ENCODE data around the gene FSIP1. TPM values are rescaled to one million over a fixed set of nuclear protein-coding genes. Genes with fewer than 3 reads are reported as not detected.

The FSIP1 gene
- total and polyA plus RNA-seq, 9 of the 15 experiments (the other 6 are each of a cell fraction or from before 2014, with no cell fraction given): 0.07 to 0.51 (median 0.29) TPM

GRCh38 chr15:39752246-39752645 lies 30.4 kb downstream of the FSIP1 start:
- Histone ChIP-seq H3K27me3 (ENCODE audit: control insufficient read depth in 2 of 2, insufficient read depth in 2 of 2, low read length in 2 of 2) (no peaks in the 10 kb centered on the region), H3K27ac (ENCODE audit: extremely low read depth, low read depth, low read length) (no peak overlapping the region), H3K4me1 (replicated peaks in 1 of 2; ENCODE audit: control insufficient read depth in 2 of 2, insufficient read depth in 2 of 2, low read length in 2 of 2) (no peaks in the 10 kb centered on the region), H3K9me1 (ENCODE audit: control insufficient read depth, insufficient read depth, low read length) (no peaks in the 10 kb centered on the region), H3K4me3 (no peak overlapping the region), H3K9ac (ENCODE audit: insufficient read depth in 1 of 2, low read depth in 2 of 2, low read length in 2 of 2) (no peak overlapping the region), H4K20me1 (replicated peaks; ENCODE audit: control insufficient read depth, insufficient read depth, low read length) (no peaks in the 10 kb centered on the region), H3K79me2 (ENCODE audit: control insufficient read depth, insufficient read depth, low read length) (no peaks in the 10 kb centered on the region), H2AFZ (ENCODE audit: low read depth, low read length) (no peak overlapping the region), H3K9me3 (replicated peaks; ENCODE audit: control insufficient read depth, insufficient read depth, low read depth, low read length) (no peaks in the 10 kb centered on the region), H3K4me2 (ENCODE audit: insufficient read depth, low read length) (no peak overlapping the region), H3K36me3 (ENCODE audit: control insufficient read depth, insufficient read depth, low read length) (no peaks in the 10 kb centered on the region)
- in situ Hi-C loops (cut with MboI): no loop called here
- FAIRE-seq (no peak), ATAC-seq (no peak), DNase-seq (ENCODE audit: extremely low read depth in 1 of 4, low spot score in 3 of 4) (no peak)
- no TSS peak for BruUV-seq (replicated peaks)
- TF ChIP-seq RBM25 (IDR thresholded peaks at IDR 0.05; ENCODE audit: low read depth, low read length, severe bottlenecking): no peak
- TF ChIP-seq TBL1XR1 (IDR thresholded peaks at IDR 0.05; ENCODE audit: low read length in 2 of 2): no peak
- TF ChIP-seq BCLAF1 (IDR thresholded peaks at IDR 0.05; ENCODE audit: borderline replicate concordance in 1 of 2, control insufficient read depth in 1 of 2, low read depth in 2 of 2, low read length in 1 of 2): no peak
- TF ChIP-seq ZNF395 (CRISPR knock-in tag; IDR thresholded peaks at IDR 0.05): no peak
- TF ChIP-seq ZNF695 (CRISPR knock-in tag; IDR thresholded peaks at IDR 0.05): no peak
- TF ChIP-seq SRSF7 (optimal IDR thresholded peaks at IDR 0.05; ENCODE audit: low read depth, low read length): no peak
- TF ChIP-seq TAF9B (IDR thresholded peaks at IDR 0.05; ENCODE audit: partially characterized antibody): no peak
- no peak for TF ChIP-seq GTF3C2 (IDR thresholded peaks at IDR 0.05; ENCODE audit: borderline replicate concordance, extremely low read depth, insufficient read length)
- no peak for TF ChIP-seq NR2F6 (CRISPR knock-in tag; IDR thresholded peaks at IDR 0.05)
- ChIA-PET CTCF (ENCODE audit: low intra/inter-chr PET ratio) (no interaction called here), POLR2A (no interaction called here)
- intact Hi-C loops (cut with micrococcal nuclease): no loop called here

Data from K562 (cell line).